Subcutaneous abdominal adipose tissue (tissue), 5 donors: Measurements from ENCODE around the gene PLA2G4A.
"Not testable (repeated sequence)": the region's sequence is repeated elsewhere in the genome, so short reads cannot be mapped to it uniquely, and the experiment has no call there.

Source experiments
- H3K27ac ChIP-seq: one replicate; pipeline ENCODE4 v1.7.0; 2013; ENCODE audit warnings: low read depth, mild to moderate bottlenecking, inconsistent platforms, low read length, moderate library complexity
- H3K27me3 ChIP-seq, 5 donors: one replicate each; pipeline ENCODE4 v1.7.0; 2013; ENCODE audit warnings: low read length in 5 of 5, inconsistent platforms in 1 of 5; ENCODE audit not compliant: control insufficient read depth in 5 of 5, insufficient read depth in 4 of 5
- H3K36me3 ChIP-seq, 5 donors: one replicate each; pipeline ENCODE4 v1.7.0; 2013; ENCODE audit warnings: low read length in 5 of 5; ENCODE audit not compliant: control insufficient read depth in 5 of 5, insufficient read depth in 5 of 5
- H3K4me1 ChIP-seq, 5 donors: one replicate each; pipeline ENCODE4 v1.7.0; 2013; ENCODE audit warnings: low read length in 5 of 5, mild to moderate bottlenecking in 3 of 5, moderate library complexity in 1 of 5; ENCODE audit not compliant: control insufficient read depth in 5 of 5, insufficient read depth in 5 of 5
- H3K4me3 ChIP-seq, 5 donors: one replicate each; pipeline ENCODE4 v1.7.0; 2013; ENCODE audit warnings: low read length in 5 of 5, low read depth in 1 of 5
- H3K9ac ChIP-seq, 5 donors: one replicate each; pipeline ENCODE4 v1.7.0; 2013; ENCODE audit warnings: low read length in 5 of 5, mild to moderate bottlenecking in 4 of 5, moderate library complexity in 3 of 5
- H3K9me3 ChIP-seq, 5 donors: one replicate each; pipeline ENCODE4 v1.7.0; 2013; ENCODE audit warnings: low read length in 5 of 5; ENCODE audit not compliant: control insufficient read depth in 5 of 5
- donor health status: healthy.
- donor health status: healthy.
- donor health status: healthy.
- donor health status: healthy.
- donor health status: healthy.

The PLA2G4A gene

DNA sequence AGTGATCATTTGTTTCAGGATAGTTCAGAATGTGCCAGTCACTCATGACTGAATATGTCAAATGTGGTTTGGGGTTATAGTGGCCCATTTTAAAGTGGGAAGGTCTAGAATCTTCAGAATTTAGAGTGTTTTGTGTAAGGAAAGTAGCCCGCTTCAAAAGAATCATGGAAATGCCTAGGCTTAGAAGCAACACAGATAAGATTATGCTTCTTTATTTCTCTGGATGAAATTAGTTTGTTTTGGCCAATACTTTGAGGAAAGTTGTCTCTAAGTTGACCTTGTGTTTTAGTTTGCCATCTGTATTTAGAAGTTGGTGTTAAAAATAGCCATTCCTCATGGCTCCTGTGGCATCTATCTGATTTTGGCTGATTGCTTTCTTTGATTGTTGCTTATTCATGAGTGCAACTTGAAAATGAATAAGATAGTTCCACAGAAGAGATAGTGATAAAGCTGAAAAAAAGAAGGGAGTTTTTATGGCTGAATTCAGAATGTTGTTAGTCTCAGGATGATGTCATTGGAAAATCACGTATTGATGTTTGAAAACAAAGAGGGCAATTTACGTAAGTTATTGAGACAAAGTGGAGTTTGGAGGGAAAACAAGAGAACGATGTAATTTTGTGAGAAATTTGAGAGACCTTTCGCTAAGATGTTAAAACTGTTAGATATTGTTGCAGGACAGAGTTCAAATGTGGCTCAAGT is 71.9 kb downstream of the PLA2G4A start:
- Histone ChIP-seq H3K36me3 (peaks cover 0 to 5% (median 0%) of the 10 kb centered on the region in 5 donors), H3K4me3 (no peak overlapping the region), H3K27me3 (no peaks in the 10 kb centered on the region), H3K9me3 (no peaks in the 10 kb centered on the region), H3K4me1 (peaks cover 3 to 26% (median 12%) of the 10 kb centered on the region in 5 donors), H3K9ac (no peak overlapping the region), H3K27ac (peak overlapping the region; percentile 51)

GRCh38 chr1:186901631-186902030 is 72.9 kb downstream of the PLA2G4A start:
- Histone ChIP-seq H3K9ac (no peak overlapping the region), H3K4me1 (peaks cover 3 to 22% (median 10%) of the 10 kb centered on the region in 5 donors), H3K36me3 (peaks cover 0 to 5% (median 0%) of the 10 kb centered on the region in 5 donors), H3K27ac (peak overlapping the region; percentile 7), H3K9me3 (no peaks in the 10 kb centered on the region), H3K4me3 (no peak overlapping the region), H3K27me3 (no peaks in the 10 kb centered on the region)

- no peaks in the 10 kb centered on the region for H3K27me3 ChIP-seq
- H3K36me3 ChIP-seq = peaks cover 0 to 4% (median 0%) of the 10 kb centered on the region in 5 donors
- H3K27ac ChIP-seq = no peak overlapping the region
Measured at GRCh38 chr1:186903374-186904136, 74.8 kb downstream of the PLA2G4A start.

DNA sequence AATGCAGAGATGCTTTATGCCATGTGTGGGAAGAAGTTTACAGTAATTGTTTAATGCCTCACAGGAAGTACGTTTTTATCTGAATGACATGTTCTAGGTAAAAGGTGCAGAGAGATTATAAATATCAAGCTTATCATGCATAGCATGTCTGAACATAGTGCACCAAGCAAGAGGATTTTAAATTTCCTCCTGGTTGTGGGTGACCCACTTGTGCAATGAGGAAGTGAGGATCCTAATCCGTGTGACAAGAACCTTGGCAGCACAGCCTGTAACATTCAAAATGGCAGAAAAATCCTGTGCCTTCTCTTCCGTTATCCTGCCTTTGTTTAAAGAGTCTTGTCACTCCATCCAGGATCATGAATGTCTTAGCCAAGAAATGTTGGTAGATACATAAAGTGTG is 75.6 kb downstream of the PLA2G4A start:
- H3K27ac ChIP-seq = no peak overlapping the region
- H3K4me1 ChIP-seq = peaks cover 0 to 16% (median 5%) of the 10 kb centered on the region in 5 donors
- H3K9me3 ChIP-seq = no peaks in the 10 kb centered on the region
- no peaks in the 10 kb centered on the region for H3K27me3 ChIP-seq
- H3K9ac ChIP-seq = no peak overlapping the region
- peaks cover 0 to 3% (median 0%) of the 10 kb centered on the region in 5 donors for H3K36me3 ChIP-seq
- no peak overlapping the region for H3K4me3 ChIP-seq

More at GRCh38 chr1:186903374-186904136, 74.8 kb downstream of the PLA2G4A start:
- Histone ChIP-seq H3K9me3 (no peaks in the 10 kb centered on the region), H3K4me3 (no peak overlapping the region), H3K9ac (no peak overlapping the region), H3K4me1 (peaks cover 0 to 16% (median 5%) of the 10 kb centered on the region in 5 donors)

DNA sequence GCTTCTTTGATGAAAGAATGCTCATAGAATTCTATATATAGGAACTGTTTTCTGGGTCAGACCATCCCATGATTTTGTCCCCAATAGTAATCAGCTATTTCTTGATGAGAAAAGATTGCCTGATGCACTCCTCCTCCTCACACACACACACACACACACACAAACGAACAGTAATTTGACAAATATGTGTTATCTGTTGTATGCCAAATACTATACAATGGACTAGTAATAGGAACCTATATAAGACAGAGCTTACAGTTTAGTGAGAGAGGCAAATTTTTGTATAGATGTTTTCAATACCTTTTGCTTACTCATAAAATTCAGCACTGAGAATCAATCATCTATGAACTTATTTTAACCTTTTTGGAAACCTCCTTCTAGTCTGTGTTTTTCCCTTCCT is 76.8 kb downstream of the PLA2G4A start:
- Histone ChIP-seq H3K27ac (no peak overlapping the region), H3K4me3 (no peak overlapping the region), H3K4me1 (peaks cover 0 to 14% (median 5%) of the 10 kb centered on the region in 5 donors), H3K9ac (no peak overlapping the region), H3K27me3 (no peaks in the 10 kb centered on the region), H3K9me3 (no peaks in the 10 kb centered on the region), H3K36me3 (peaks cover 0 to 3% (median 0%) of the 10 kb centered on the region in 5 donors)

GRCh38 chr1:186915555-186915954 is 86.8 kb downstream of the PLA2G4A start:
- Histone ChIP-seq H3K9me3 (no peaks in the 10 kb centered on the region), H3K9ac (no peak overlapping the region), H3K27ac (no peak overlapping the region), H3K4me3 (no peak overlapping the region), H3K36me3 (peaks cover 6 to 14% (median 9%) of the 10 kb centered on the region in 5 donors), H3K4me1 (no peaks in the 10 kb centered on the region), H3K27me3 (no peaks in the 10 kb centered on the region)

DNA sequence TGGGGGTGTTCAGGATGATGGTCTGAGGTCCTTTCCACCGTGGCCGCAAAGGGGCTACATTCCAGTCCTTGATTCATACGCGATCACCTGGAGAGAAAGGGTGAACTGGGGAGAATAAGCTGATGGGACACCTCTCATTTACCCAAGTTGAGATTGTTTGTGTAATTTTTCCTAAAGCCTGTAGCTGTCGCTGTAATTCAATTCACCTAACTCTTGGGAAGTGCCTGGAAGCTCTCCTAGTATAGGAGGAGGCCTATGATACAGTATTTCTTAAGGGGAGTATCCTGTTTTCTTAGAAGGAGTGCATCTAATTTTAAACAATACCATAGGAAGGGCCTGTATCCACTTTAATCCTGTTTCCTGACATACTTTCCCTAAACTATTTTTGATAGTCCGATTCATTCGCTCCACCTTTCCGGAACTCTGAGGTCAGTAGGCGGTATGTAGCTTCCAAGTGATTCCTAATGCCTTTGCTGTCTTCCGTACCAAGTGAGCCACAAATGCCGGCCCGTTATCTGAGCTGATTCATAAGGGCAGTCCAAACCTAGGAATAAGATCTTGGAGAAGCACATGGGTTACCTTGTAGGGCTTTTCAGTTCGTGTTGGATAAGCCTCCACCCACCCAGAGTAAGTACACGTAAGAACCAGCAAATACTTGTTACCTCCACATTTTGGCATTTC is 88.5 kb downstream of the PLA2G4A start:
- not testable (repeated sequence) for H3K36me3 ChIP-seq, H3K9ac ChIP-seq, H3K4me1 ChIP-seq, H3K27ac ChIP-seq, H3K27me3 ChIP-seq, H3K9me3 ChIP-seq, H3K4me3 ChIP-seq

- H3K4me3 ChIP-seq, H3K9me3 ChIP-seq, H3K9ac ChIP-seq, H3K27me3 ChIP-seq, H3K36me3 ChIP-seq, H3K27ac ChIP-seq, H3K4me1 ChIP-seq: not testable (repeated sequence)
Measured at GRCh38 chr1:186921386-186921785, 92.6 kb downstream of the PLA2G4A start.

DNA sequence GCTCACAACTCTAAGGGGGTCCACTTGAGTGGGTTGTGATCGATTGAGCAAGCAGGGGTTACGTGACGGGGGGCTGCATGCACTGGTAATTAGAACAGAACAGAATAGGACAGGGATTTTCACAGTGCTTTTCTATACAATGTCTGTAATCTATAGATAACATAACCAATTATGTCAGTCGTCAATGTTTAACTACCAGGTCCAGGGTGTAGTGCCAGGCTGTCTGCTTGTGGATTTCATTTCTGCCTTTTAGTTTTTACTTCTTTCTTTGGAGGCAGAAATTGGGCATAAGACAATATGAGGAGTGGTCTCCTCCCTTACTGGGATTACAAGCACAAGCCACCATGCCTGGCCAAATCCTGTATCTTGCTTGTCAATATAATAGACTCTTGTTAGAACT is 94.1 kb downstream of the PLA2G4A start:
- not testable (repeated sequence) for H3K4me3 ChIP-seq, H3K9ac ChIP-seq, H3K9me3 ChIP-seq, H3K27ac ChIP-seq, H3K36me3 ChIP-seq, H3K27me3 ChIP-seq
- H3K4me1 ChIP-seq = peaks cover 2 to 19% (median 6%) of the 10 kb centered on the region in 5 donors

DNA sequence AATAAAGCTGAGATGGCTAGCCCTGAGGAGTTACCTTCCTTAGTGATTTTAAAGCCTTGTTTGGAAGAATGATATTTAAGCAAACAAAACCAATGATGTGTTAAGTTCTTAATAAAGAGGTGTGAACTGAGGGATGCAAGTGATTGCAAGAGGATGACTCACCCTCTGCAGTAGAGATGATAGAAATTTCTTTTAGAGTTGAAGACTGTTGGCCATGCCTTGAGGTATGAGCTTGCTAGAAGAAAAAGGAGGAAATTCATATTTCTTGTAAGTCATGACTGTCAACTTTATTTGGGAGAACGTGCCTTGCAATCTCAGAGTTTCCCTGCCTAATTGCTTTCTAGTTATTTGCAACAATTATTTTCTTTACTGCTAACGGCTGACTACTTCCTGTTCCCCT is 94.7 kb downstream of the PLA2G4A start:
- H3K4me3 ChIP-seq = no peak overlapping the region
- H3K27ac ChIP-seq = no peak overlapping the region
- no peaks in the 10 kb centered on the region for H3K27me3 ChIP-seq

More for the DNA sequence above, 94.7 kb downstream of the PLA2G4A start:
- H3K9me3 ChIP-seq = no peaks in the 10 kb centered on the region
- H3K36me3 ChIP-seq = peaks cover 0 to 4% (median 0%) of the 10 kb centered on the region in 5 donors
- H3K9ac ChIP-seq = no peak overlapping the region
- H3K4me1 ChIP-seq = peaks cover 2 to 19% (median 6%) of the 10 kb centered on the region in 5 donors
